Measurements from ENCODE around the gene NARF.
"Not testable (repeated sequence)": the region's sequence is repeated elsewhere in the genome, so short reads cannot be mapped to it uniquely, and the experiment has no call there.

The NARF gene

DNA sequence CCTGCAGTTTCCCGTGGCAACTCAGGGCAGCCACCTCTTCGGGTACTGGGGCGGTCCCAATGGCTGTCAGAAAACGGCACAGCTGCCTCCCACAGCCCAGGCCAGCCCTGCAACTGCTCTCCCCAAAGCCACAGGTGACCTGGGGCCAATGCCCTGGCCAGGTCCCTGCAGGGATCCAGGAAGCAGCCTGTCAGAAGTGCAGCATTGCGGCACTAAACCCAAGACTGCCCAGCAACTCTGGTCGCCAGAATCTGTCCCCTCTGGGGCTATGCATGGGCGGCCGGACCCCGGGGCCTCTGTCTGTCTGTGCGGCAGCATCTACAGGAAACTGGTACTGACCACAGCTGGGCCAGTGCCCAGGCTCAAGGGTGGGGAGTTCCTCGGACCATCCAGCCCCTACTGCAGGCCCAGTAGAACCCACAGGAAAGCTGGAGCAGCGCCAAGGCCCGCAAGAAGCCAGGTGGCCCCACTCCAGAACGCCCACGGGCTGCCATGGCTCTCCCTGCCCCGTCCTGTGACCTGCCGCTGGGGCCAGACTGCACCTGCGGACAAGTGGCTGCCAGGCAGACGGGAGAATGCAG is 13.5 kb upstream of the NARF start:
- in situ Hi-C loops (cut with HindIII; ENCODE audit: low sequenced_read_pairs) = no loop called here

DNA sequence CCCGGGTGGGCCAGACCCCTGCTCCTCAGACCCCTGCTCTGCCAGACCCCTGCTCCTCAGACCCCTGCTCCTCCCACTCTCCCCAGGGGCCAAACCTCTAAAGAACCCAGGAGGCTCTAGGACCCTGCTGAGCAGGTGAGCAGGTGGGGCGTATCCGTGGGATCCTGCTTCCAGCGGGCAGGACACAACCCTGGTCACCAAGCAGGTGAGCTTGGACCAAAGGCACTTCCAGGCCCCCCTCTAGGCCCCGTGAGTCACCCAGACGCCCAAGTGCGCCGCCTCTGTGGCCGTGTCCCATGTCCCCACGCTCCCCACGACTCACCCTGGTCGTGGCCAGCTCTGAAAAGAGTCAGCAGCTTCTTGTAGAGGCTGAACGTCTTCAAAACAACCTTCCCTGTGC is 13.0 kb upstream of the NARF start:
- in situ Hi-C loops (cut with HindIII; ENCODE audit: low sequenced_read_pairs) = no loop called here

DNA sequence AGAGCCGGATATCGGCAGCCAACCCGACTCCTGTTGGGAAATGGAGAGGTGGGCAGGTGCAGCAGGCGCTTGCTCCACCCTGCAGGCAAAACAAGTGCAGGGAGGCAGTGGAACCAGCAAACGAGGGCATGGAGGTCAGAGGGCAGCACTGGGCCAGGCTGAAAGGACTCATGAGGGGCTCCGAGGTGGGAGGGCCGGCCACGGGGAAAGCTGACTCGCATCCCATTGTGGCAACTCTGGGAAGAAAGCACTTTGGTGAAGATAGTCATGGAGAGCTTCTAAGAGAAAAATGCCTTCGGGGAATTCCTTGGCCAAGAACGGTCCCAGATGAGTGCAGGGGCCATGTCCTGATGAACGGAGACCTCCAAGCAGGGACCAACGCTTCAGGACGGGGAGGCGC is 12.4 kb upstream of the NARF start:
- in situ Hi-C loops (cut with HindIII; ENCODE audit: low sequenced_read_pairs) = no loop called here

DNA sequence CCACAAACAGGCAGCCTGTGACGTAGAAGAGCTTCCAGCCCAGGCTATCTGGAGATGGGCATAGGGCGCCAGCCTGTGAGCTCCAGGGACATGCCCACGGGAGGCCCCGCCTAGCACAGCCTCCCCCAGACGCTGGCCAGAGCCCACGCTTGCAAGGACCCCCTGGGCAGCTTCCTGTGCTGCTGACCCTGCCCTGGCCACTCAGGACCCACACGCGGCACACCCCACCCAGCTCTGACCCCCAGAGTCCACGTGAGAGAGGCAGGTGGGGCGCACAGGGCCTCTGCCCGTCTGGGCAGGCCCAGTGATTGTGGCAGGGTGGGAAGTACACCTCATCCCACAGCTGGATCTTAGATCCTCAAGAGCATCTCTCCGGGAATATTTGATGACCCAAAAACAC is 11.9 kb upstream of the NARF start:
- in situ Hi-C loops (cut with HindIII; ENCODE audit: low sequenced_read_pairs) = no loop called here

DNA sequence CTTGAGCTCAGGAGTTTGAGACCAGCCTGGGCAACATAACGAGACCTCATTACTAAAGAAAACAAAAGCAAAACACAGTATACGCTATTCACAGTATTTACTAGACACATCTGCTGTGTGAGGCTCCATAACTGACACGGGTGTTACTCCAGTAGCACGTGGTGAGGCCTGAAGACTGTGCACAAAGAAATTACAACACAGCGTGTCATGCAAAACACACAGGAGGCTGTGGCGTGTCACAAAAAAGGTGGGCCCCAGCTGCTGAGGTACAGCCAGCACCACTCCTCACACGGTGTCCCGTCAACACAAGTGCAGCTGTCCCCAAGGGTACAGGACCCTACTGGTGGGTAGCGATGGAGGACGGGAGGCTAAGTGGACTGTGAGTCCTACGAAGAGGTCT is 10.7 kb upstream of the NARF start:
- in situ Hi-C loops (cut with HindIII; ENCODE audit: low sequenced_read_pairs) = no loop called here

DNA sequence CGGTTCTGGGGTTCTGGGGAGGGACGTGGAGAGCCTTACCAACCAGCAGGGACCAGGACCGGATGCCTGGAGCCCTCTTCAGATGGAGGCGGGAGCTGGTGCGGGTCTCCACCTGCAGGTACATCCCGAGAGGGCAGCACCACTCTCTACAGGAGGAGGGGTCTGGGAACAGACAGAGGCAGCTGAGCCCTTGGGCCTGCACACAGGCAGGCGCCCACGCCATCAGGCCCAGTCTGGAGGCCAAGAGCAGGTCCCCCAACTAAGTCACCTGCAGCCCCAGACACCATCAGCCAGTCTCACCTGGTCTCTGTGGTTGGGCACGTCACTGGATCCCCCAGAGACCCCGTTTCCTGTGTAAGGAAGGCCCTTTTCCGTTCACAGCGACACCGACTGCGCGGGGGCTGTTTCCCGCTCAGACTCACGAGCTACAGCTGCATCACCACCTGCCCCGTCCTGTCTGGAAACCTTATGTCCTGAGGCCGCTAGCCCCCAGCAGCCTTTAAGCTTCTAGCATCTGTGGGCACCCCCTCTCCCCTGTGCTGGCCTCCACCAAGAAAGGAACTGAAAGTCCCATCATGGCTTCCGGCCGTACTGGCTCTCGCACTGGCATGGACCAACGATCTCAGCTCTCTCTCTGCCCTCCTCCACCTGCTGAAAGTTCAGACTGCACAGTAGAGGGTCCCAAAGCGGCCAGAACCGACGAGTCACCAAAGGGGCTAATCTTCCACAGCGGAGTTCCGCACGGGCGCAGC is 9.2 kb upstream of the NARF start:
- in situ Hi-C loops (cut with HindIII; ENCODE audit: low sequenced_read_pairs) = no loop called here

DNA sequence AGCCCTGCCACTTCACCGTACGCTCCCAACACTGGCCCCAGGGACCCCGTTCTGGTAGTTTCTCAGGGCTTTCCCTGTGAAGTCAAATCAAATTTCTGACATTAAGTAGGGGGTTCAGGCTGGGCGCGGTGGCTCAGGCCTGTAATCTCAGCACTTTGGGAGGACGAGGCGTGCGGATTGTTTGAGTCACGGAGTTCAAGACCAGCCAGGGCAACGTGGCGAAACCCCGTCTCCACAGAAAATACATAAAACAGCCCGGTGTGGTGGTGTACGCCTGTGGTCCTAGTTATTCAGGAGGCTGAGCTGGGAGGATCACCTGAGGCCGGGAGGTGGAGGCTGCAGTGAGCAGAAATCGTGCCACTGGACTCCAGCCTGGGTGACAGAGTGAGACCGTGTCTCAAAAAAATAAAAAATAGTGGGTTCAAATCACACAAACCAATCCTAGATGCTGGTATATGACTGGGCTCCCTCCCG is 8.6 kb upstream of the NARF start:
- in situ Hi-C loops (cut with HindIII; ENCODE audit: low sequenced_read_pairs) = no loop called here

DNA sequence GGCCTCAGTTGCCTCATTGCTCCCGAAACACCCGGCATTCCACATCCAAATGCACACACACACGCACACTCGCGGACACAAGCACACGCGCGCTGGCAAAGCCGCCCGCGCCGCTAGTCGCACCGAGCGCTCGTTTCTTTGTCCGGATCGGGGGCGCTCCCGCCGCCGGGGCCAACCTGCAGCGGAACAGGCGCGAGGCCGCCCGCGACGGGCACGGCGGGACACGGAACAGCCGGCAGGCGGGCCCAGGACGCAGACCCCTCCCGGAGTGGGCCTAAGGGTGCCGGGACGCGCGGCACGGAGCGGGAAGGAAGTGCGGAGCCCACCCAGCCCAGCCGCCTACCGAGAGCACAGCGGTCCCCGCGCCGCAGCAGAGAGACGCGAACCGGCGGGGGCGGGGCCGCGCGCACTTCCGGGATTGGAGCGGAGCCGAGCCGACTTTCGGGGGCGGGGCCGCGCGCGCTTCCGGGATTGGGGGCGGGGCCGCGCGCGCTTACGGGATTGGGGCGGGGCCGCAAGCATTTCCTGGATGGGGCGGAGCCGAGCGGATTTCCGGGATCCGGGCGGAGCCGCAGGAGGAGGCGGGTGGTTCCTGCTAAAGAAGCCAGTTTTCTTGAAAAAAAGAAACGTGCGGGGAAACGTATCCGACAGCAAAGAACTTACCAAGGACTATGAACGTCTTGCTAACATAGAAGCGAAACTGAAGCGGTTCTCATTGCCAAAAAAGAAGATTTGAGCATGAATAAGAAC is 8.0 kb upstream of the NARF start, which contains the start of gene CYBC1:
CYBC1 (minus strand) TSS at position 396 of the 750 bp plus-strand sequence. CDS start 1,498 bp downstream, outside the sequence.
- in situ Hi-C loops (cut with HindIII; ENCODE audit: low sequenced_read_pairs) = no loop called here

DNA sequence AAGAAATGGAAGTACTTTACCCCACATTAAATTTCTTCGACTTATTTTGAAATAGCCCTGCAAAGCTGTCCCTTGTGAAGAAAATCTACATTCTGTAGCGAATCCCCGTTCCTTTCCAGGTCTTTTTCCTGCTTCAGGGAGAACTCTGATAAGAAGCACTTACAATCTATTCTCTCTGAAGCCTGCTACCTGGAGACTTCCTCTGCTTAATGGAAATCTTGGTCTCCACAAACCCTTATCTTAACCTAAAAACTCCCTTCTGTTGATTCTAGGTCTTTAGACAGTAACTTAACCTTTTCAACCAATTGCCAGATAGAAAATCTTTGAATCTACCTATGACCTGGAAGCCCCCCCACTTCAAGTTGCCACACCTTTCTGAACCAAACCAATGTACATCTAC is 6.4 kb upstream of the NARF start:
- in situ Hi-C loops (cut with HindIII; ENCODE audit: low sequenced_read_pairs) = no loop called here

DNA sequence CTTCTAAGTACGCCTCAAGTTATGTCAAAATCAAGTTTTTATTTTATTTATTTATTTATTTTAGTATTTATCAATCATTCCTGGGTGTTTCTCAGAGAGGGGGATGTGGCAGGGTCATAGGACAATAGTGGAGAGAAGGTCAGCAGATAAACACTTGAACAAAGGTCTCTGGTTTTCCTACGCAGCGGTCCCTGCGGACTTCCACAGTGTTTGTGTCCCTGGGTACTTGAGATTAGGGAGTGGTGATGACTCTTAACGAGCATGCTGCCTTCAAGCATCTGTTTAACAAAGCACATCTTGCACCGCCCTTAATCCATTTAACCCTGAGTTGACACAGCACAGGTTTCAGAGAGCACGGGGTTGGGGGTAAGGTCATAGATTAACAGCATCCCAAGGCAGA is 5.4 kb upstream of the NARF start:
- in situ Hi-C loops (cut with HindIII; ENCODE audit: low sequenced_read_pairs) = not testable (repeated sequence)

DNA sequence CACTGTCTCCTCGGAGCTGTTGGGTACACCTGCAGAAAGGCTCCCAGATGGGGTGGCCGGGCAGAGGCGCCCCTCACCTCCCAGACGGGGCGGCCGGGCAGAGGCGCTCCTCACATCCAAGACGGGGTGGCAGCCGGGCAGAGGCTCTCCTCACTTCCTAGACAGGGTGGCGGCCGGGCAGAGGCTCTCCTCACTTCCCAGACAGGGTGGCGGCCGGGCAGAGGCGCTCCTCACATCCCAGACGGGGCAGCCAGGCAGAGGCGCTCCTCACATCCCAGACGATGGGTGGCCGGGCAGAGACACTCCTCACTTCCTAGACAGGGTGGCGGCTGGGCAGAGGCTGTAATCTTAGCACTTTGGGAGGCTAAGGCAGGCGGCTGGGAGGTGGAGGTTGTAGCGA is 4.8 kb upstream of the NARF start:
- in situ Hi-C loops (cut with HindIII; ENCODE audit: low sequenced_read_pairs) = not testable (repeated sequence)

DNA sequence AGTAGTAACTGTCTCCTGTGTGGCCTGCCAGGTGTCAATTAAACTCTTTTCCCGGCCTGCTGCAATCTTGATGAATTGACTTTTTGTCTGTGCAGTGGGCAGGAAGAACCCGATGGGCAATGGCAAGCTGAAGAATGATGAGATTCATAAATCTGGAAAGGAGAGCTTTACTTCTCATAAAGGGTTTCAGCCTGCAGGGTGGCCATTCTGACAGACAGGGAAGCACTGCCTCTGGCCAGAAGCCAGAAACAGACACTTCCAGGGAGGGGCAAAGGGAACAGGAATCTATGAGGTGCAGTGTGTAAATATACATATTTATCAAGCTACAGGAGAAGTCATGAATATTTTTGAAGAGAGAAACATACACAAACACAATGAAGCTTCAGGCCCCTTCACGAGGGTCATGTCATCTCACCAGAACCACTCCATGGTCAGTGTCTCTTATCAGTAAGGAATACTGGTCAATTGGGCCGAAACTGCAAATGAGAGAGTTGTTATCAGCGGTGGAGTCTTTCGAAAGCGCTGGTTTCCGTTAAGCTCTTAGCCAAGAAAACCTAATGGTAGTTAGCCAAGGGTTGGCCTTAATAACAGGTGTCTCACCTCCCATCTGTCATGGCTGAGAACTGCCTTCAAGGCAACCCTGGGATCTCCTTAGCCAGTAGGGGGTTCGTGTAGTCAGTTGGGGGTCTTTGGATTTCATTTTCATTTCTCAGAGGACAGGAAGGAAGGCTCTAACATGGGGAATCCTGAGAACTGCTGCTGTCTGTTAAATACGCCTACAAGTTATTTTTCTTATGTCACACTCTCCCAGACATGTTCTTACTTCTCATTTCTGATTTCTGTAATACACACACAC is 1.2 kb upstream of the NARF start:
- in situ Hi-C loops (cut with HindIII; ENCODE audit: low sequenced_read_pairs) = no loop called here

DNA sequence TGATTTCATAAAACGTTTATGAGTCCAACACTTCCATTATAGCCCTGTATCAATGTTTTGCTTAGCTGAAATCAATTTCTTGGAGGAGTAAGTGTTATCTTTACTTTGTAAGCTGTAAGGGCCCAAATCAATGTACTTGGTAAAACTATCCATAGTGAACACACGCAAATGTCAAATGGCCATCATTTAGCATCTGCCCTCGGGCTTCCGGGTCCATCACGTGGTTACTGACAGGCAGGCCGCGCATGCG is 687 bp upstream of the NARF start:
- in situ Hi-C loops (cut with HindIII; ENCODE audit: low sequenced_read_pairs) = no loop called here

DNA sequence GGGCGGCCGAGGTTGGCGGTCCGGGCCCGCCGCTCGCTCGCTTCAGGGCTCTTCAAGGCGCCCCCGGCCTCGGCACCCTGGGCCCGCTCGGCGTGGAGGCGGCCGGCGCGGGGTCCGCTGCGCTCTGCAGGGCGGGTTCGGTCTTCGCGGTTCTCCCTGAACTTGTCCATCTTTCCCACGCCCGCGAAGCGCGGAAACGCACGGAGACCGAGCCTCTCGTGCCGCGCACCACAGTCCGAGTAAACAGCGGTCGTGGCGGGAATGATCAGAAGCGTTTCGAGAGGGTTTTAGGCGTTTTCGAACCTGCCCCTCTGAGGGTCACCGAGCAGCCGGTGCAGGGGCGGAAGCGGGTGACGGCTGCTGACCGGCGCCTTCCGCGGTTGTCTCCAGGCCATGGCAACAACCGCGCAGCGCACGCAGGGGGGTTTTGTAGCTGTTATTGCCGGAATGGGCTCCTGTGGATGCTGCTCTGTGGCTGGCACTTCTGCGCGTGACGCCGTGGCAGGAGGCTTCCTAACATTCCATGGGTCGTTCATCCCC is 414 bp downstream of the NARF start:
- in situ Hi-C loops (cut with HindIII; ENCODE audit: low sequenced_read_pairs) = no loop called here

DNA sequence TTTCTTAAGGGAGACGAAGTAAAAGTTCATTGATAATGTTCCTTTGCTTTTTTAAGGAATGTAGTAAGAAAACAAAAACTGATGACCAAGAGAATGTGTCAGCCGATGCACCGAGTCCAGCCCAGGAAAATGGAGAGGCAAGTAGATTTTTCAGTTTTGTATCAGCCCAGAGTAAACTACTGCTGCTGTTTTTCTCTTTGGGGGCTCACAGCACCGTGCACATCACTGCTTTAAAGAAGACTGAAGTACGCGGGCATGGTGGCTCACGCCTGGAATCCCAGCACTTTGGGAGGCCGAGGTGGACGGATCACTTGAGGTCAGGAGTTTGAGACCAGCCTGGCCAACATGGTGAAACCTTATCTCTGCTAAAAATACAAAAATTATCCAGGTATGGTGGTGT is 1.4 kb downstream of the NARF start:
- in situ Hi-C loops (cut with HindIII; ENCODE audit: low sequenced_read_pairs) = not testable (repeated sequence)

DNA sequence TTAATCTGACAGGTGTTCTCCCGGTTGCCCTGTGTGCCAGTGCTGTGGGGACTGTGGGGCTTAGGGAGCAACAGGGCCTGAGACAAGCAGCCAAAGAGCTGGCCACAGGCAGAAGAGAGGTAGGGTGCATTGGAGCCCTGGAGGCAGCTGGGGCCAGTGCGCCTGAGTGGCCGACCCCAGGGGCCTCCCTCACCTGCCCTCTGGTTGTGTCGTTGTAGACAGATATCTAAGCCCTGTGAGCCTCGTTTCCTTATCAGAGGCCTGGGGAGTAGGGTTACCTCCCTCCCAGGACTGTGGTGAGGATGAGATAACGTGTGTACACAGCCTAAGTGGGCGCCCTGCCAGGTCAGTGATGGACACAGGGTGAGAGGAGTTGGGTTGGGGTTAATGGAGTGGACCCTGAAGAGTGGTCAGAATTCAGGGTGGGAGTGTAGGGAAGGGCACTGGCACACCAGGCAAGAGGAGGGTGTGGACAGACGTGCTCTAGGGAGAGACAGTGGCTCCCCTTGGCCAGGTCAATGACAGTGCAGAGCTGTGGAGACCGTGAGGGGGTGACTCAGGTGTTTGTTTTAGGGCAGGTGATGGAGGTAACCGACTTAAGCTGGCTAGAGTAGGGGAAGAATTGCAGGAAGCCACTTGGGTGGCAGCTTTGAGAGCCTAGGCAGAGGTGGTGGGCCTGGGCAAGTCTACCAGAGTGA is 3.4 kb downstream of the NARF start:
- in situ Hi-C loops (cut with HindIII; ENCODE audit: low sequenced_read_pairs) = no loop called here

DNA sequence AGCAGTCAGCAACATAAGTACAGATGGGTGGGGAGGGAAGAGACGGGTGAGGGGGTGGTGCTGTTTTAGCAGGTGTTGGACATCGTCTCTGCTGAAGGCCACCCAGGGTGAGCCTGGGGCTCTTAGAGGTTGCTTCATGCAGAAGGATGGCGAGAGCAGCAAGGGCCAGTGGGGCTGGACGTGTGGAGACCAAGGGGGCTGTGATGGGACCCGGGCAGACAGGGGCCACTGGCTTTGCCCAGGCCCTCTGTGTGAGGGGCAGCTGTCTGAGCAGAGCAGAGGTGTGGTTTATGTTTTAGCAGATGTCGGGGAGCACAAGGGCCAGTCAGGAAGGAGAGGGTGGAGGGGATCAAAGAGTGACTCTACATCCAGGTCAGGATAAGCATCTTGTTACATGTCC is 4.8 kb downstream of the NARF start:
- in situ Hi-C loops (cut with HindIII; ENCODE audit: low sequenced_read_pairs) = no loop called here

DNA sequence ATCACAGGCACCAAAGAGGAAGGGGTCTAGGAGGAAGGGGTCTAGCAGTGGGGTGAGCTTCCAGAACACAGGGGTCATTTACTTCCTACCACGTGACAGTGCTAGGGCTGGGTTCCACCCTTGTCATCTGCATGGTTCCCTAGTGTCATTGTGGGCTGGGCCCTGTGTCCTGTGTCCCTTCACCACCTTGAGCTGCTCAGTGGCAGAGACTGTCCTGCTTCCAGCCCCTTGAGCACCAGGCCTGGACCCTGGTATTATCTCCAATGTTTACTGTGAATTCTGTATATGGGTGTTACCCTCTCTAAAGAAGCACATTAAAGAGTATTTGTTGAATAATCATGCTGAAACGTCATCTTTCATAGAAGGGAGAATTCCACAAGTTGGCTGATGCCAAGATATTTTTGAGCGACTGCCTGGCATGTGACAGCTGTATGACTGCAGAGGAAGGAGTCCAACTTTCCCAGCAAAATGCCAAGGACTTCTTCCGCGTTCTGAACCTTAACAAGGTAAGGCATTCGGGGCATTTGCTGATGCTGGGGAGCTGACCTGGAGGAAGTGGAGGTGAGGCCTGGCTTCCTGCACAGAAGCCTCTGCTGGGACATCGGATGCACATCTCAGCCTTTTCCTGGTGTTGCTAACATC is 5.5 kb downstream of the NARF start:
- in situ Hi-C loops (cut with HindIII; ENCODE audit: low sequenced_read_pairs) = no loop called here

DNA sequence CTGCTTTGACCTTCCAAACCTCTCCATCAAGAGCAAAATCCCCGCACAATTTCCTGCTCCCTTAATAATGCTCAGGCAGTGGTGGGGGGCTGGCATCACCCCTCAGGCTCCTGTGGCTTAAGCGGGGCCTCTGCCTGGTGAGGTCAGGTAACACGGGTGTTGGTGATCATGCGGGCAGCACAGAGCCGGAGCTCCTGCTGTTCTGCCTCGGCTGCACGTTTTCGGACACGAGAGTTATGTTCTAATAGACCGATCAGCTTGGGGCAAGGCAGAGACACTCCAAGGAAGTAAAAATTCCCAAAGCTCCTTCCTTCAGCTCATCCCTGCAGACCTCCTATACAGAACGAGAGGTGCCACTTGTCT is 6.0 kb downstream of the NARF start:
- in situ Hi-C loops (cut with HindIII; ENCODE audit: low sequenced_read_pairs) = no loop called here

DNA sequence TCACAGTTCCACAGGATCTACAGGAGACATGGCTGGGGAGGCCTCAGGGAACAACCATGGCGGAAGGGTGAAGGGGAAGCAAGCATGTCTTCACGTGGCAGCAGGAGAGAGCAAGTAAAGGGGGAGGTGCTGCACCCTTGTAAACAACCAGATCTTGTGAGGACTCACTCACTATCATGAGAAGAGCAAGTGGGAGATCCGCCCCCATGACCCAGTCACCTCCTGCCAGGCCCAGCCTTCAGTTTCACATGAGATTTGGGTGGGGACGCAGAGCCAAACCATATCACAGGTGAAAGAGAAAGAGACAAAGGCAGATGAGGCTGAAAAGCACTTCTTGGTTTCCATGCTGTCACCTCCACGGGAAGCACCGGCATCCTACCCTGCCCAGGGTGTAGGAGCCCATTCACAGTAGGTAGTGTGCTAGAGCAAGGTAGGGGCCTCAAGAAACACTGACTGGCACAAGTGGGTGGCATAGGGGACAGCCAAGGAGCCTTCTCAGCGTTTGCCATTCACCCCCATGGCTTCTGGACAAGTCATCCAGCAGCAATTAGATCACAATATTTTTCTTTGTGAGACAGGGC is 6.6 kb downstream of the NARF start:
- in situ Hi-C loops (cut with HindIII; ENCODE audit: low sequenced_read_pairs) = no loop called here
